Caco-2 (cell line): ENCODE results near the gene RFX2. TPM values are rescaled to one million over a fixed set of nuclear protein-coding genes. Genes with fewer than 3 reads are reported as not detected.

Experiments
- BruUV-seq: library from RNA; stranded (reverse); fragments of 400-500 nt; replicated peaks from 2 replicates; lab custom pipeline; 2021; lab: Mats Ljungman, UMichigan
- CTCF ChIA-PET: fragments of 300-600 bp; sonication (Branson Sonifier 250); formaldehyde crosslinking; loops from one replicate; lab custom pipeline; 2022; ENCODE audit warnings: antibody characterized with exemption; lab: Charles Lee
- POLR2A ChIA-PET: fragments of 300-600 bp; sonication (Branson Sonifier 250); formaldehyde crosslinking; loops from one replicate; lab custom pipeline; 2022; ENCODE audit warnings: antibody characterized with exemption; lab: Charles Lee
- DNase-seq, 2 experiments: peaks; one replicate each; pipeline versions ENCODE4 v3.0.0 to v3.0.0-alpha.2; 2020 to 2022
- H3K27me3 ChIP-seq: replicated peaks from 2 replicates; pipeline ENCODE4 v1.6.0; 2011; ENCODE audit warnings: low read length; ENCODE audit not compliant: control insufficient read depth, insufficient read depth
- H3K36me3 ChIP-seq: 2 replicates; pipeline ENCODE4 v1.5.1; 2011; ENCODE audit warnings: low read length; ENCODE audit not compliant: control insufficient read depth, insufficient read depth
- H3K4me1 ChIP-seq: fragments of 250-450 bp; sonication (Bioruptor Pico); 2 replicates; pipeline ENCODE4 v1.5.1; 2020; ENCODE audit warnings: mild to moderate bottlenecking
- H3K4me3 ChIP-seq: 2 replicates; pipeline ENCODE4 v1.5.1; 2011; ENCODE audit warnings: low read depth, mild to moderate bottlenecking, control low read depth, low read length
- H3K9me3 ChIP-seq: fragments of 250-450 bp; sonication (Bioruptor Pico); 2 replicates; pipeline ENCODE4 v1.5.1; 2020; ENCODE audit warnings: mild to moderate bottlenecking, moderate library complexity
- H3K27ac Mint-ChIP-seq: one replicate; pipeline ENCODE4 v1.8.0; 2022; ENCODE audit warnings: mixed read lengths; ENCODE audit not compliant: unreplicated experiment
- H3K27me3 Mint-ChIP-seq: one replicate; pipeline ENCODE4 v1.8.0; 2022; ENCODE audit warnings: mixed read lengths; ENCODE audit not compliant: insufficient read depth, unreplicated experiment
- H3K36me3 Mint-ChIP-seq: one replicate; pipeline ENCODE4 v1.8.0; 2022; ENCODE audit warnings: mild to moderate bottlenecking, mixed read lengths; ENCODE audit not compliant: insufficient read depth, unreplicated experiment
- H3K4me1 Mint-ChIP-seq: one replicate; pipeline ENCODE4 v1.8.0; 2022; ENCODE audit warnings: low read depth, mixed read lengths; ENCODE audit not compliant: unreplicated experiment
- H3K4me3 Mint-ChIP-seq: one replicate; pipeline ENCODE4 v1.8.0; 2022; ENCODE audit warnings: mild to moderate bottlenecking, moderate library complexity, mixed read lengths; ENCODE audit not compliant: unreplicated experiment
- H3K9me3 Mint-ChIP-seq: one replicate; pipeline ENCODE4 v1.8.0; 2022; ENCODE audit warnings: mixed read lengths; ENCODE audit not compliant: unreplicated experiment
- intact Hi-C: fragments of 100-400 bp; cut with micrococcal nuclease; formaldehyde crosslinking; loops from one replicate; pipeline ENCODE4 v1.10.0; 2022; ENCODE audit not compliant: unreplicated experiment
- total RNA-seq: library from RNA; stranded (reverse); gene quantifications from 2 replicates; pipeline ENCODE4 v1.2.3, GENCODE V29; 2022
- TF ChIP-seq, protein P1 (sequence below), 2 experiments: fragments of 200-600 bp in 1 of 2; IDR thresholded peaks; 1 replicate in 1 of 2; 2 replicates in 1 of 2; pipeline versions ENCODE4 v1.5.1 to v1.8.0; 2011 to 2022; ENCODE audit warnings: antibody characterized with exemption in 1 of 2, control low read depth in 1 of 2, inconsistent platforms in 1 of 2, low read depth in 1 of 2, low read length in 1 of 2, mild to moderate bottlenecking in 1 of 2, moderate library complexity in 1 of 2; ENCODE audit not compliant: insufficient read depth in 1 of 2, severe bottlenecking in 1 of 2, unreplicated experiment in 1 of 2

The RFX2 gene
- total RNA-seq, 1 experiment from 2014 or later = 9.3 TPM

DNA sequence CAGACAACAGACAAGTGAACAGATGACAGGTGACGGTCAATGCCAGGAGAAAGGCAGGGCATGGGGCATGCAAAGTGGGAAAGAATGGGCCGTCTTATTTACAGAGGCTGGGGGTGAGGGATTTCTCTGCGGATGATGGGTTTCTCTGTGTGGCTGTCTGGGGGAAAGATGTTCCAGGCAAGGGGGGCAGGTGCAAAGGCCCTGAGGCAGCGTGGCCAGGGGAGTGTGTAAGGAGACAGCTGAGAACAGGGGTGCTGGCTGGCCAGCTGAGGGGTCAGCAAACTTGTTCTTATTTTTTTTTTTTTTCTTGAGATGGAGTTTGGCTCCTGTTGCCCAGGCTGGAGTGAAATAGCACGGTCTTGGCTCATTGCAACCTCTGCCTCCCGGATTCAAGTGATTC is 110.6 kb downstream of the RFX2 start:
- TF ChIP-seq, protein P1, sequence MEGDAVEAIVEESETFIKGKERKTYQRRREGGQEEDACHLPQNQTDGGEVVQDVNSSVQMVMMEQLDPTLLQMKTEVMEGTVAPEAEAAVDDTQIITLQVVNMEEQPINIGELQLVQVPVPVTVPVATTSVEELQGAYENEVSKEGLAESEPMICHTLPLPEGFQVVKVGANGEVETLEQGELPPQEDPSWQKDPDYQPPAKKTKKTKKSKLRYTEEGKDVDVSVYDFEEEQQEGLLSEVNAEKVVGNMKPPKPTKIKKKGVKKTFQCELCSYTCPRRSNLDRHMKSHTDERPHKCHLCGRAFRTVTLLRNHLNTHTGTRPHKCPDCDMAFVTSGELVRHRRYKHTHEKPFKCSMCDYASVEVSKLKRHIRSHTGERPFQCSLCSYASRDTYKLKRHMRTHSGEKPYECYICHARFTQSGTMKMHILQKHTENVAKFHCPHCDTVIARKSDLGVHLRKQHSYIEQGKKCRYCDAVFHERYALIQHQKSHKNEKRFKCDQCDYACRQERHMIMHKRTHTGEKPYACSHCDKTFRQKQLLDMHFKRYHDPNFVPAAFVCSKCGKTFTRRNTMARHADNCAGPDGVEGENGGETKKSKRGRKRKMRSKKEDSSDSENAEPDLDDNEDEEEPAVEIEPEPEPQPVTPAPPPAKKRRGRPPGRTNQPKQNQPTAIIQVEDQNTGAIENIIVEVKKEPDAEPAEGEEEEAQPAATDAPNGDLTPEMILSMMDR (IDR thresholded peaks at IDR 0.05; ENCODE audit: insufficient read depth in 1 of 2, low read depth in 1 of 2, low read length in 1 of 2, severe bottlenecking in 1 of 2, unreplicated experiment in 1 of 2) = no peak
- no peaks in the 10 kb centered on the region for H3K4me1 Mint-ChIP-seq
- BruUV-seq = no TSS peak
- peaks cover 5% of the 10 kb centered on the region for H3K36me3 Mint-ChIP-seq
- H3K27me3 ChIP-seq = no peaks in the 10 kb centered on the region
- no peaks in the 10 kb centered on the region for H3K9me3 ChIP-seq
- H3K27me3 Mint-ChIP-seq = no peaks in the 10 kb centered on the region
- no peak overlapping the region for H3K4me3 Mint-ChIP-seq
- H3K36me3 ChIP-seq = no peaks in the 10 kb centered on the region
- CTCF ChIA-PET = no interaction called here
- no peaks in the 10 kb centered on the region for H3K9me3 Mint-ChIP-seq
- POLR2A ChIA-PET = no interaction called here
- H3K4me3 ChIP-seq = no peak overlapping the region
- DNase-seq = no peak
- H3K4me1 ChIP-seq = no peaks in the 10 kb centered on the region
- intact Hi-C loops = no loop called here
- H3K27ac Mint-ChIP-seq = no peak overlapping the region

DNA sequence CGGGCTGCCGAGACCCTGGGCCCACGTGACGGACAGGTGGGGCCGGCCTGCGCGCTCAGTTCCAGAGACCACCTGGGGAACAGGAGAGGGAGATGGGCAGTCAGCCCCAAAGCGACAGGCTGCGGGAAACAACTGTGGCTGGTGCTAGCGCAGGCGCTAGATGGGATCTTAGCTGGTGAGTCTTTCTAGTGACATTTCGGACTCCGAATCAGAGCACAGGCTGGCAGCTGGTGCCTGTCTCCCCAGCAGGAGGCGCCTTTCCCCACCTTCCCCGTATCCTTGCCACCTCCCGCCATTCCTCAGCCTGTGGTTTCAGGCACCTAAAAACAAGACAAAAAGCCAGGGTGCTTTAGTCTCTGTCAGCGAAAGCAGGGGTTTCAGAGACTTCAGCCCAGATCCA is 112.9 kb downstream of the RFX2 start:
- H3K4me3 Mint-ChIP-seq = no peak overlapping the region
- H3K36me3 Mint-ChIP-seq = no peaks in the 10 kb centered on the region
- Histone ChIP-seq H3K36me3 (no peaks in the 10 kb centered on the region), H3K9me3 (no peaks in the 10 kb centered on the region), H3K4me3 (no peak overlapping the region), H3K27me3 (no peaks in the 10 kb centered on the region), H3K4me1 (0 out of 2 replicates have a peak, but pooled peaks cover 6% of the 10 kb centered on the region)
- no peak overlapping the region for H3K27ac Mint-ChIP-seq
- H3K4me1 Mint-ChIP-seq = no peaks in the 10 kb centered on the region
- no peaks in the 10 kb centered on the region for H3K27me3 Mint-ChIP-seq
- ChIA-PET POLR2A (no interaction called here), CTCF (interaction anchor here (0.6 kb wide), 1 partner anchor 151 kb away, joined by 6 read pairs; no protein-coding TSS in a partner anchor)
- H3K9me3 Mint-ChIP-seq = no peaks in the 10 kb centered on the region
- TF ChIP-seq, protein P1 (IDR thresholded peaks at IDR 0.05; ENCODE audit: insufficient read depth in 1 of 2, low read depth in 1 of 2, low read length in 1 of 2, severe bottlenecking in 1 of 2, unreplicated experiment in 1 of 2) = no peak
- no TSS peak for BruUV-seq
- no peak for DNase-seq
- intact Hi-C loops = no loop called here

DNA sequence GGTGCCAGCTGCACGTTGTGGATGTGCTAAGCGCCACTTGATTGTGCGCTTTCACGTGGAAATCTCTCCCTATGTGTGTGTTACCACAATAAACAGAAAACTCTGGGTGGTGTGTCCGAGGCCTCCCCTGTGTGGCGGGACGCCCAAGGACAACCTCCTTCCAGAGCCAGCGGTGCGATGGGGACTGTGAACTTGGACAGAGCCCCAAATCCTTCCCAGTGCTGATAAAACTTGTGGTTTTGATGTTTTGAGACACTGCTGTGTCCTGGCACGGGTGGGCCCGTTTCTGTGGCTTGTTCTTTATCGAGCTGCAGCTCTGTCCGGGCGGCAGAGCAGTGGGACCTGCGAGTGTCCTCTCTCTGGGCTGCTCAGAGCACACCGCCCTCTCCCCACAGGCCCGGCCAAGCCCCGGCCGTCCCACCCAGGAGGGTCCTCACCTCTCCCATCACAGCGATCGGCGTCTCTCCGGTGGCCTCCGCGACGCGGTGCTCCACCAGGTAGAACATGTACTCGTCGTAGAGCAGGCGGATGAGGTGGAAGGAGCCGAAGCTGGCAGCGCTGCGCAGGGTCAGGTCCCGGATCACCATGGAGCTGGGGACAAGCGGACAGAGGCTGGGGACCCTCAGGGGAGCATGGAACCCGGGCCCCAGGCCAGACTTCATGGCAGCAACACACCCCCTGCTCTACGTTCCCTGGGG is 113.5 kb downstream of the RFX2 start:
- Mint-ChIP-seq H3K4me1 (no peaks in the 10 kb centered on the region), H3K27ac (no peak overlapping the region), H3K27me3 (no peaks in the 10 kb centered on the region), H3K9me3 (no peaks in the 10 kb centered on the region), H3K36me3 (no peaks in the 10 kb centered on the region), H3K4me3 (no peak overlapping the region)
- Histone ChIP-seq H3K36me3 (no peaks in the 10 kb centered on the region), H3K9me3 (no peaks in the 10 kb centered on the region), H3K27me3 (no peaks in the 10 kb centered on the region), H3K4me1 (0 out of 2 replicates have a peak, but pooled peaks cover 6% of the 10 kb centered on the region), H3K4me3 (no peak overlapping the region)
- ChIA-PET CTCF (interaction anchor here (0.6 kb wide), 1 partner anchor 150 kb away, joined by 6 read pairs; no protein-coding TSS in a partner anchor), POLR2A (no interaction called here)
- no TSS peak for BruUV-seq
- TF ChIP-seq, protein P1 (IDR thresholded peaks at IDR 0.05; ENCODE audit: insufficient read depth in 1 of 2, low read depth in 1 of 2, low read length in 1 of 2, severe bottlenecking in 1 of 2, unreplicated experiment in 1 of 2) = no peak
- no peak for DNase-seq
- intact Hi-C loops = no loop called here
